CD4-positive, alpha-beta T cell treated with Interleukin-6 for 4 hours (primary cell): ENCODE data around the gene HNRNPA3.
"Not testable (repeated sequence)": the region's sequence is repeated elsewhere in the genome, so short reads cannot be mapped to it uniquely, and the experiment has no call there.

Source experiments
- DNase-seq: peaks from one replicate; pipeline ENCODE4 v3.0.0-alpha.2; 2020; ENCODE audit warnings: mixed read lengths

Gene HNRNPA3

GRCh38 chr2:177256026-177256425 lies 43.4 kb downstream of the HNRNPA3 start:
- no peak for DNase-seq

- no peak for DNase-seq
Observed at GRCh38 chr2:177256695-177257094, 44.1 kb downstream of the HNRNPA3 start.

- DNase-seq = no peak
Observed at GRCh38 chr2:177257471-177257870, 44.9 kb downstream of the HNRNPA3 start.

GRCh38 chr2:177258059-177258458 lies 45.5 kb downstream of the HNRNPA3 start:
- DNase-seq = no peak

- DNase-seq = no peak
Observed at GRCh38 chr2:177260379-177260778, 47.8 kb downstream of the HNRNPA3 start.

GRCh38 chr2:177261116-177262060 lies 48.8 kb downstream of the HNRNPA3 start:
- DNase-seq = no peak

- no peak for DNase-seq
Observed at GRCh38 chr2:177262092-177262491, 49.5 kb downstream of the HNRNPA3 start.

GRCh38 chr2:177262958-177263450 lies 50.4 kb downstream of the HNRNPA3 start:
- DNase-seq = no peak

- peak; percentile 95 for DNase-seq
Observed at GRCh38 chr2:177263451-177264208, 51.0 kb downstream of the HNRNPA3 start.

GRCh38 chr2:177264209-177264692 lies 51.7 kb downstream of the HNRNPA3 start:
- no peak for DNase-seq

- peak; percentile 93 for DNase-seq
Observed at GRCh38 chr2:177264693-177265587, 52.3 kb downstream of the HNRNPA3 start, which contains the start of gene NFE2L2. Gene NFE2L2 (minus strand): TSS chr2:177264727. CDS start chr2:177264576, 151 bp downstream.

- no peak for DNase-seq
Observed at GRCh38 chr2:177265824-177266817, 53.5 kb downstream of the HNRNPA3 start.

GRCh38 chr2:177266955-177267354 lies 54.4 kb downstream of the HNRNPA3 start:
- not testable (repeated sequence) for DNase-seq

- no peak for DNase-seq
Observed at GRCh38 chr2:177268187-177268871, 55.7 kb downstream of the HNRNPA3 start.

- no peak for DNase-seq
Observed at GRCh38 chr2:177268901-177269300, 56.3 kb downstream of the HNRNPA3 start.

- DNase-seq = no peak
Observed at GRCh38 chr2:177270531-177270930, 57.9 kb downstream of the HNRNPA3 start.

GRCh38 chr2:177271981-177272666 lies 59.5 kb downstream of the HNRNPA3 start:
- no peak for DNase-seq

GRCh38 chr2:177272765-177273164 lies 60.2 kb downstream of the HNRNPA3 start:
- no peak for DNase-seq

GRCh38 chr2:177273408-177273807 lies 60.8 kb downstream of the HNRNPA3 start:
- DNase-seq = no peak
